GM18511 (cell line): Measurements from ENCODE around the gene COL4A5.

Experiments used
- ATAC-seq: cut with Tn5 transposase; IDR thresholded peaks from one replicate; pipeline ENCODE4 v1.9.1; 2021; ENCODE audit warnings: mild to moderate bottlenecking, moderate library complexity; ENCODE audit not compliant: unreplicated experiment

Gene COL4A5

DNA sequence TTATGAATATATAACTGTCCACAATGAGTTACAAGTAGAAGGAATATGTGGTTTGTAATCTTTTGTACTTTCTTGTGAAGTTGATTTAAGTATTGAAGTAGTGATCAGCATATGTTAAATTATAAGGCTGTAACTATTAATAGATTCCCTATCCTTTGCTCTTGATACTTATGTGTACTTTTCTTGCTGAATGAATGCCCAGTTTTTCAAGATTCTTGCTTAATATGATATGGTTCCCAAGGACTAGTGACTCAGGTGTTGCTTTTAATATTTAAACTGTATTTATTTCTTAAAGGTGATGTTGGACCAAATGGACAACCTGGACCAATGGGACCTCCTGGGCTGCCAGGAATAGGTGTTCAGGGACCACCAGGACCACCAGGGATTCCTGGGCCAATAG is 175.0 kb downstream of the COL4A5 start:
- no peak for ATAC-seq

GRCh38 chrX:108640817-108641216 is 201.2 kb downstream of the COL4A5 start:
- peak; percentile 72 for ATAC-seq

DNA sequence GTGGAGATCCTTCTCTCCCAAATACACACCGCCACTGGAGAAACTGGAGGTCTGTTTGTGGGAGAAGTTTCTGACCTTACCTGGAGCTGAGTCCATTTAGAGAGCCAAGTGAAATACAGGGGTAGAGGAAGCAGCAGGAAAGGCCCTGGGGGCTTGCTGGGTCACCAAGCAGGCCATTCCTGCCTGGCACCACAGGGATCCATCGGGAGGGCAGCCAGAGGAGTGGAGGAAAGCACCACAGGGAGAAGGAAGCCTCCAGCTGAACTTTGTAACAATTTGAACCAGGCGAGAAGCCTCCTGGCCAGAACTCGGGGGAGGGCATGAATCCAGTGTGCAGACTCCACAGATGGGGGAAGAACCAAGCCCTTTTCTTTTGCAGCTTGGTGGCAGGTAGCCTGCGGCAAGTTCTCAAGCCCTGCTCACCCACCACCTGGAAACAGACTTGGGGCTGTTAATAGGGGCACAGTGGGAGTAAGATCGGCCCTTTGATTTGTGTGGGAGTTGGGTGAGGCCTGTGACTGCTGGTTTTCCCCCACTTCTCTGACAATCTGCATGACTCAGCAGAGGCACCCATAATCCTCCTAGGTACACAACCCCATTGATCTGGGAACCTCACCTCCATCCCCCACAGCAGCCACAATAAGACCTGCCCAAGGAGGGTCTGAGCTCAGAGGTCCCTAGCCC is 202.1 kb downstream of the COL4A5 start:
- no peak for ATAC-seq

DNA sequence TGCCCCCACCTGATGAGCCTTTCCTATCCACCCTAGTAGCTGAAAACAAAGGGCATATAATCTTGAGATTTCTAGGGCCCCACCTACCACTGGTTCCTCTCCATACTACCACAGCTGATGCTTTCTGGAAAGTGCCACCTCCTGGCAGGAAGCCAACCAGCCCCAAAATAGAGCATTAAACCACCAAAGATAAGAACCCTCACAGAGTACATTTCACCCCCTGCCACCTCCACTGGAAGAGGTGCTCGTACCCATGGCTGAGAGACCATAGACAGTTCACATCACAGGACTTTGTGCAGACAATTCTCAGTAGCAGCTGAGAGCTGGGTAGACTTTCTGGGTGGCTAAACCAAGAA is 202.6 kb downstream of the COL4A5 start:
- ATAC-seq = no peak

GRCh38 chrX:108664701-108665100 is 225.1 kb downstream of the COL4A5 start:
- no peak for ATAC-seq

GRCh38 chrX:108666101-108666500 is 226.5 kb downstream of the COL4A5 start:
- no peak for ATAC-seq

DNA sequence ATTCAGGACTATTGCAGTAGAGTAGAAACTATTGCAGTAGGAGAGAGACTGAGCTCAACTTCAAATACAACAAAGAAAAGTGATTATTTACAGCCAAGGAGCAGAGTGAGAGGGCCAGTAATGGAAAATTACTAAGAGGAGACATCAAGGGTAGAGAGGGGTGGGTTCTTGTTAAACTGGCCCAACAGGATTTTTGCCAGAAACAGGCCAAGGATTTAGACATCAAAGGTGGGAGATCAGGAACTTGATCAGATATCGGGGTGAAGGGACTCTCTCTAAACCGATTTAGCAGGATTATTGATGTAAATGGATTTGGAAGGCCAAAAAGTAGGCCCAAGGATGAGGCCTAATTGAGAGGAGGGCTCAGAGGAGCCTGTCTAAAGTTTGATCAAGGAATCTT is 231.9 kb downstream of the COL4A5 start:
- ATAC-seq = no peak

GRCh38 chrX:108696690-108697089 is 257.1 kb downstream of the COL4A5 start:
- no peak for ATAC-seq

GRCh38 chrX:108699368-108699767 is 259.7 kb downstream of the COL4A5 start:
- peak; percentile 81 for ATAC-seq

- ATAC-seq = no peak
Measured at GRCh38 chrX:108701633-108702032, 262.0 kb downstream of the COL4A5 start.

GRCh38 chrX:108702530-108702929 is 262.9 kb downstream of the COL4A5 start:
- no peak for ATAC-seq

DNA sequence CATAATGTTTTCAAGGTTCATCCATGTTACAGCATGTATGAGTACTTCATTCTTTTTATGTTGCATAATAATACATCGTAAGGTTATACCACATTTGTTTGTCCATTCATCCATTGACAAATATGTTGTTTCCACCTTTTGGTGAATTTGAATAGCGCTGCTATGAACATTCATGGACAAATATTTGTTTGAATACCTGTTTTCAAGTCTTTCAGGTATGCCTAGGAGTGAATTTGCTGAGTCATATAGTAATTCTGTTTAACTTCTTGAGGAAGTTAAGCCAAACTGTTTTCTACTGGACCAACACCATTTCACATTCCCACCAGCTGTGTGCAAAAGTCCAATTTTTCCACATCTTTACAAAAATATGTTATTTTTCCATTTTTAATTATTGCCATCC is 265.2 kb downstream of the COL4A5 start:
- ATAC-seq = no peak

DNA sequence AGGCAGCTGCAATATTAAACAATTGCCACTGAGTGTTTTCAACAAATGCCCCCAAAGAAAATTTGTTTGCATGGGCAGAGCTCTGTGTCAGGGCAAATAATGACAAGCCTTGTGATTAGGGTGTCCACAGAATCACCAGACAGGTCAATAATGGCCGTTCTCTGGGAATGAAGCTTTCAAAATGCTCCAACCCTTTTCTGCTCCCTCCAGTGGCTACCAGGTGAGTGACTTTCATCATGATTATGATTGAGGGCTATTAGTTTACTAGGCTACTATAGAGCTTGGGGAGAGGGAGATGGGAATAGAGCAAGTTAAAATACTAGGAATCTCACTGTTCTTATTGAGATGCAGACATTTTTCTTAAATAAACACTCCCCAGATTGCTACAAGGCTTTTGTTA is 273.2 kb downstream of the COL4A5 start:
- no peak for ATAC-seq

DNA sequence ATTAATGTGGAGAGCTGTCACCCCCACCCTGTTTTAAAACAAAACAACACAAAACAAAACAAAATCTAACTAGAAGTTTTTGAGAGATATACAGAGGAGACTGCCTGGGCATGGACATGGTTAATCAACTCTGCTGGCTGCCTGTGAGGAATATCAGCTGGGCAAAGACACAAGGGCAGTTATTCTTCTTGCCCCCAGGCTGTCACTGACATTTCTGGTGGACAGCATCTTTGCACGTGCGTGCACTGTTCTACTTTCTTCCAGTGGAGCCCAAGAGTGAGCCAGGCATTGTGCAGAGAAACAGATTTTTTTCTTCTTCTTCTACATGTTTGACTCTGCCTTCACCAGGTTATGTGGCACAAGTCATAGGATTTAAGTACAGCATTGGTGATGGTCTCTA is 282.9 kb downstream of the COL4A5 start:
- no peak for ATAC-seq

DNA sequence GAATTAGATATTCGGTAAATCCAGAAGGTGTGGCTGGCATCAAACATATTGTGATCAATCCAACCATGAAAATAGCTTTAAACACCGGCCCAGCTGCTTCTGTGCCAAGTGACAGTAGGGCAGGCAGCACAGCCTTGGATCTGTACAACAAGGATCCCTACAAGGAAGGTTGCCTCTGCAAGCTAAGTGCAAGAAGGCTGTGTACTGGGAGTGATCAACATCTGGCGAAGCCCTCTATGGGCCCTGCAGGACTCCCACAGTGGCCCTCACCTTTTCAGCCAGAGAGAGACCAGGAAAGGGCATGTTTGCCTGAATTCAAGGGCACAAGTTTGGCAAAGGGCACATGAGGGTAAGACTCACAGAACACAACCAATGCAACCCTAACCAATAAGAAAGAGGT is 287.1 kb downstream of the COL4A5 start:
- no peak for ATAC-seq

DNA sequence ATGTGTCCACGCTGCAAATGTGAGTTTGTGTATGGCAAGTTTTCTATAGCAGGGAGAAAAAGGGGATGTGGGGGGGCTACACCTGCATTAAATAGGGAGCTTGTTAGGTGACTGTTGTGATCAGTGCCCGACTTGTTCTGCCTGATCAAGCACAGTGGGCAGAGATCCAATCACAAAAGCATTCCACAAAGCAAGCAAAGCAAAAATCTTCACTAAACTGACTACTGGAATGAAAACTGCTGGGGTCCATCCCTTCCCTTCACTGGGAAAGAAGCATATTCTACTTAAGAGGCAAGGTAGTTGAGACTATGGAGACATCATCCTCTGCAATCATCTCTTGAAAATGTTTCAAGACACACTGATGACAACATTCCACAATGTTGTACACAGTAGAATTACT is 291.5 kb downstream of the COL4A5 start:
- ATAC-seq = no peak

- ATAC-seq = no peak
Measured at GRCh38 chrX:108732630-108733321, 293.1 kb downstream of the COL4A5 start.

- no peak for ATAC-seq
Measured at GRCh38 chrX:108734426-108734825, 294.8 kb downstream of the COL4A5 start.

- ATAC-seq = no peak
Measured at GRCh38 chrX:108735091-108735678, 295.5 kb downstream of the COL4A5 start.

GRCh38 chrX:108735679-108736508 is 296.3 kb downstream of the COL4A5 start:
- ATAC-seq = no peak
